Lower lobe of right lung (tissue), 2 donors: ENCODE measurements around the gene CAMKMT. TPM values are rescaled to one million over a fixed set of nuclear protein-coding genes. Genes with fewer than 3 reads are reported as not detected.

ENCODE experiments used
- ATAC-seq, 2 donors: fragments of 200-7000 bp; cut with Tn5 transposase; one replicate each; pipeline ENCODE4 v1.9.1; 2020 to 2022; ENCODE audit warnings: mild to moderate bottlenecking in 2 of 2, moderate library complexity in 2 of 2
- DNase-seq: peaks from one replicate; pipeline ENCODE4 v3.0.0-alpha.2; 2020
- H3K27ac ChIP-seq: fragments of 200-600 bp; one replicate; pipeline ENCODE4 v1.8.0; 2022
- H3K27me3 ChIP-seq: fragments of 200-600 bp; one replicate; pipeline ENCODE4 v1.8.0; 2022; ENCODE audit warnings: low read depth
- H3K36me3 ChIP-seq: fragments of 200-600 bp; one replicate; pipeline ENCODE4 v1.8.0; 2022; ENCODE audit warnings: mild to moderate bottlenecking
- H3K4me1 ChIP-seq: fragments of 200-600 bp; one replicate; pipeline ENCODE4 v1.8.0; 2022
- H3K4me3 ChIP-seq: fragments of 200-600 bp; one replicate; pipeline ENCODE4 v1.8.0; 2022; ENCODE audit warnings: mild to moderate bottlenecking
- H3K9me3 ChIP-seq: fragments of 200-600 bp; one replicate; pipeline ENCODE4 v1.8.0; 2022
- CTCF ChIP-seq: fragments of 200-600 bp; IDR thresholded peaks from one replicate; pipeline ENCODE4 v1.8.0; 2022; ENCODE audit warnings: antibody characterized with exemption, mild to moderate bottlenecking
- intact Hi-C: fragments of 100-400 bp; cut with DNase I; formaldehyde crosslinking; loops from one replicate; pipeline ENCODE4 v1.11.0; 2022
- total RNA-seq: library from RNA; stranded (reverse); fragmentation: NEBNext Ultra II Directional; extraction: Animal tissue kit (Norgen Biotek cat#: 25700); gene quantifications from one replicate; pipeline ENCODE4 v1.2.1, GENCODE V29; 2021
- donor health status: DM: no; HTN: yes; CAD: no; lungs with severe emphysema.

The CAMKMT gene
- total RNA-seq, 1 donor from 2014 or later, result 10.5 TPM

- peaks cover 6% of the 10 kb centered on the region for H3K9me3 ChIP-seq
- no peak for ATAC-seq
- H3K4me3 ChIP-seq, result no peak overlapping the region
- intact Hi-C loops, result no loop called here
- H3K36me3 ChIP-seq, result no peaks in the 10 kb centered on the region
- TF ChIP-seq CTCF, result no peak
- no peak overlapping the region for H3K27ac ChIP-seq
- H3K27me3 ChIP-seq, result no peaks in the 10 kb centered on the region
- no peak for DNase-seq
- H3K4me1 ChIP-seq, result no peaks in the 10 kb centered on the region
Observed at GRCh38 chr2:44632931-44633689, 271.4 kb downstream of the CAMKMT start.

GRCh38 chr2:44635725-44636124 lies 274.0 kb downstream of the CAMKMT start:
- ATAC-seq (no peak), DNase-seq (no peak)
- TF ChIP-seq CTCF, result no peak
- intact Hi-C loops, result no loop called here
- Histone ChIP-seq H3K4me3 (no peak overlapping the region), H3K36me3 (no peaks in the 10 kb centered on the region), H3K27ac (no peak overlapping the region), H3K27me3 (no peaks in the 10 kb centered on the region), H3K9me3 (peaks cover 6% of the 10 kb centered on the region), H3K4me1 (no peaks in the 10 kb centered on the region)

- DNase-seq, result no peak
- Histone ChIP-seq H3K9me3 (peaks cover 6% of the 10 kb centered on the region), H3K36me3 (no peaks in the 10 kb centered on the region), H3K27ac (no peak overlapping the region), H3K4me3 (no peak overlapping the region), H3K27me3 (no peaks in the 10 kb centered on the region), H3K4me1 (no peaks in the 10 kb centered on the region)
- no peak for ATAC-seq
- no peak for TF ChIP-seq CTCF
- intact Hi-C loops, result no loop called here
Observed at GRCh38 chr2:44638649-44639048, 276.9 kb downstream of the CAMKMT start.

DNA sequence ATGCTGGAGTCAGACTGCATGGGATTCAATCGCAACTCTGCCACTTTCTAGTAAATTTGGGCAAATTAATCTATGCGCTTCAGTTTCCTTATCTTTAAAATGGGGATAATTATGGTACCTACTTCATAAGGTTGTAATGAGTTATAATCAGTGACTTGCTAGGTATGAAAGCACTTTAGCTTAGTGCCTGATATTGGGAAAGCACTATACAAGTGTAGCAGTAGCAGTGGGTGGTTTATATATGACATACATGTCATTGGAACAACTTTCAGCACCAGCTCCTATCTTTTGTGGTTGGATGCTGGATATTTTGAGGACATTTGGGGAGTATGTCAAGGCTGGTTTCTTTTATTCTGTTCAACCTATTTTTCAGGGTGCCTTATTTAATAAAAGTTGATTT lies 277.7 kb downstream of the CAMKMT start:
- ATAC-seq, result no peak
- Histone ChIP-seq H3K27me3 (no peaks in the 10 kb centered on the region), H3K4me1 (no peaks in the 10 kb centered on the region), H3K27ac (no peak overlapping the region), H3K36me3 (no peaks in the 10 kb centered on the region), H3K9me3 (peaks cover 6% of the 10 kb centered on the region), H3K4me3 (no peak overlapping the region)
- DNase-seq, result no peak
- intact Hi-C loops, result no loop called here
- no peak for TF ChIP-seq CTCF

DNA sequence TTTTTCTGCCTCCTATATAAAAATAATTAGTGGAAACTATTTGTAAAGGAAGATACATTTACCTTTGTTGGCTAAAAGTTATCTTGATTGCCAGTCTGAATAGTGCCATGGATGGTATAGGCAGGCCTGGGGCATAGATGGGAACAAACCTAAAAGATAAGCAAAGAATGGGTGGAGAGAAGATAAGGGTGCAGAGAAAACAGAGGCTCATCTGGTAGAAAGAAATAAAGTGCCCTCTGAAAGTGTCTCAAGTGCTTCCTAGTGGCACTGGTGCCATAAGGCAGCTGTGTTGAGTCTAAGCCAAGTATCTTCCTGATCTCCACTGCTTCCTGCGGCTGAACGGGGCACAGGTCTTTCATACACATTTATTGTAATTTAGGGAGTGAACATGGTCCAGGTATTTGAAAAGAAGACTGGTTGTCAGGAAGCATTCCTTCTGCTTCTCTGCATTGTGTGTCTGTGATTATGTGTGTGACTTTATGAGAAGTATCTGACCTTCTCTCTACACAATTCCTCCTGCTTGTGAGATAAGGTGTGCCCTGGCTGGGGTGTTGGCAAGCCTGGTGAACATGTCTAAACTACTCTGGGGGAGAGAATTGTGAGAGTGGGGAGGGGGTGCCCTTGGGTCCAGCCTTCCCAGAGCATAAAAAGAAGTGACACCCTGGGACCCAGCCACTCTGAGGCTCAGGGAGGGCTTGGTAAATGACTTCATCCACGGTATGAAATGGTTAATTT lies 280.5 kb downstream of the CAMKMT start:
- no peak for ATAC-seq
- H3K36me3 ChIP-seq, result no peaks in the 10 kb centered on the region
- H3K27me3 ChIP-seq, result no peaks in the 10 kb centered on the region
- H3K9me3 ChIP-seq, result no peaks in the 10 kb centered on the region
- intact Hi-C loops, result no loop called here
- TF ChIP-seq CTCF, result no peak
- no peak for DNase-seq
- H3K4me1 ChIP-seq, result no peaks in the 10 kb centered on the region
- no peak overlapping the region for H3K4me3 ChIP-seq
- no peak overlapping the region for H3K27ac ChIP-seq
